Measurements from ENCODE around the gene MLH1.

DNA sequence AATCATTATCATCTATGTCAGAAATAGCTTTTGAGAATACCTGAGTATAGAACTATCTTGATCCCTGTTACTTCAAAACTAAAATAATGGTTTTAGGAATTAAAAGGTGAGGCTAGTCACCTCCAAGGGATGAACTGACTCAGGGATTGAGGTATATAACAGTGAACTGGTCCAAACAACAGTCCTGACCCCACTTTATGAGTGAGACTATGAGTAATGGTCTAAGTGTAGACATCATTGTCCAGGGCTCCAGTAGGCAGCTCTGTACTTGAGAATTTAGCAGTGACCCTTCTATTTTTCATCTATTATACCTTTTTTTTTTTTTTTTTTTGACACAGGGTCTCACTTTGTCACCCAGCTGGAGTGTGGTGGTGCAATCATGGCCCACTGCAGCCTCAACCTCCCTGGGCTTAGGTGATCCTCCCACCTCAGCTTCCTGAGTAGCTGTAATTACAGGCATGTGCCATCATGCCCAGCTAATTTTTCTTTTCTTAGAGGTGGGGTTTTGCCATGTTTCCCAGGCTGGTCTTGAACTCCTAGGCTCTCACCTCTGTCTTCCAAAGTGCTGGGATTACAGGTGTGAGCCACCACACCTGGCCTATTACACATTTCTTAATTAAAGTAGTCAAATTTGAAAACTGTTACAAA lies 36.3 kb downstream of the MLH1 start:
- TF ChIP-seq, protein P1, sequence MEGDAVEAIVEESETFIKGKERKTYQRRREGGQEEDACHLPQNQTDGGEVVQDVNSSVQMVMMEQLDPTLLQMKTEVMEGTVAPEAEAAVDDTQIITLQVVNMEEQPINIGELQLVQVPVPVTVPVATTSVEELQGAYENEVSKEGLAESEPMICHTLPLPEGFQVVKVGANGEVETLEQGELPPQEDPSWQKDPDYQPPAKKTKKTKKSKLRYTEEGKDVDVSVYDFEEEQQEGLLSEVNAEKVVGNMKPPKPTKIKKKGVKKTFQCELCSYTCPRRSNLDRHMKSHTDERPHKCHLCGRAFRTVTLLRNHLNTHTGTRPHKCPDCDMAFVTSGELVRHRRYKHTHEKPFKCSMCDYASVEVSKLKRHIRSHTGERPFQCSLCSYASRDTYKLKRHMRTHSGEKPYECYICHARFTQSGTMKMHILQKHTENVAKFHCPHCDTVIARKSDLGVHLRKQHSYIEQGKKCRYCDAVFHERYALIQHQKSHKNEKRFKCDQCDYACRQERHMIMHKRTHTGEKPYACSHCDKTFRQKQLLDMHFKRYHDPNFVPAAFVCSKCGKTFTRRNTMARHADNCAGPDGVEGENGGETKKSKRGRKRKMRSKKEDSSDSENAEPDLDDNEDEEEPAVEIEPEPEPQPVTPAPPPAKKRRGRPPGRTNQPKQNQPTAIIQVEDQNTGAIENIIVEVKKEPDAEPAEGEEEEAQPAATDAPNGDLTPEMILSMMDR (IDR thresholded peaks at IDR 0.05; ENCODE audit: poor library complexity): no peak
- TF ChIP-seq EZH2 (IDR thresholded peaks at IDR 0.05; ENCODE audit: borderline replicate concordance) (no peak), EZH2phosphoT487 (IDR thresholded peaks at IDR 0.05; ENCODE audit: low read depth, severe bottlenecking, unreplicated experiment) (no peak)

All from hepatocyte (in vitro differentiated cells).